HG02852 (cell line): ENCODE results near the gene PPIP5K2.
A peak's percentile ranks its signal among the peaks of the same experiment; 100 is the strongest.
"Not testable (repeated sequence)": the region's sequence is repeated elsewhere in the genome, so short reads cannot be mapped to it uniquely, and the experiment has no call there.

Experiments
- ATAC-seq: cut with Tn5 transposase; IDR thresholded peaks from one replicate; pipeline ENCODE4 v1.9.1; 2021; ENCODE audit warnings: mild to moderate bottlenecking, moderate library complexity; ENCODE audit not compliant: unreplicated experiment

The PPIP5K2 gene

DNA sequence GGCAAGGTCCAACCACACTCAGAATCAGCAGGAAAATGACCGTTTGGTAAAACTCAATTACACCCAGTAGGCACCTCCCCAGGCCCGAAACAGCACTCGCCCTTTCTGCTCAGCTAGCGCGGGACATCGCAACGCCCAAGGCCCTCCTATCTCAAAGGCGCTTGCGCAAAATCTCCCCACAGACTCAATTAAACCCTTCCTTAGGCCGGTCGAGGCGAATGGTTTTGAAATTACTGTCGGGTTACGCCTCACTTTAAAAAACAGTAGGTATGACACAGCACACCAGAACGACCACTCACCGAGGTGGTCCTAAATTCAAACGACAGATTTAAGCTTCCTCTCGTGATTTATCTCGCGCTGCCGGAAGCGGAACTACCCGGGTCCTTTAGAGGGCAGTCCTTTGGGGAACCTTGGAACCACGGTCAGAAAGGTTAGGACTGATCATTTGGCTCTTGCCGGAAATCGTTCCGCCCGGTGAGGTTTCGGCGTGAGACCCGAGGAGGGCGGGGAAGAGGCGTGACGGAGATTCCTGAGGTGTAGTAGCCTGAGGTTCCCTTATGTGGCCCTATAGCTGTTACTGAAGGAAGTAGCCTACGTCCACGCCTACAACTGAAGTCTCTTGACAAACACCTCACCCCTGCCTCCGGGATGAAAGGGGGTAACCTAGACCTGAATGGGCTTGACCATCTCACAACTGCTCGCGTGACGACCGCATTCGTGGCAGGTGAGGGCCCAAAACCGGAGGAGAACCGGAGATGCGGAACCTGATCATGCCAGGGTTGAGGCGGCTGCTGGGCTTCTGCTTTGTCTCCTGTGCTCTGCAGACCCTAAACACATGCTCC lies at the start of gene PPIP5K2, which contains the start of gene GIN1:
Gene PPIP5K2, plus strand, starts transcription at position 537 of the 842 bp plus-strand sequence. CDS start 9,289 bp downstream, outside the sequence.
Gene GIN1, minus strand, starts transcription at position 374 of the 842 bp plus-strand sequence. CDS start 11,431 bp downstream, outside the sequence.
- peak; percentile 91 for ATAC-seq

DNA sequence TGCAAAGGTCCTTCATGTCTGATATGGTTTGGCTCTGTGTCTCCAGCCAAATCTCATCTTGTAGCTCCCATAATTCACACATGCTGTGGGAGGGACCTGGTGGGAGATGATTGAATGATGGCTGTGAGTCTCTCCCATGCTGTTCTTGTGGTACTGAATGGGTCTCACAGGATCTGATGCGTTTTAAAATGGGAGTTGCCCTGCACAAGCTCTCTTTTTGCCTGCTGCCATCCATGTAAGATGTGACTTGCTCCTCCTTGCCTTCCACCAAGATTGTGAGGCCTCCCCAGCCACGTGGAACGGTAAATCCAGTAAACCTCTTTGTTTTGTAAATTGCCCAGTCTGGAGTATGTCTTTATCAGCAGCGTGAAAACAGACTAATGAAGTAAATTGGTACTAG lies 46.6 kb upstream of the PPIP5K2 start:
- ATAC-seq: not testable (repeated sequence)

DNA sequence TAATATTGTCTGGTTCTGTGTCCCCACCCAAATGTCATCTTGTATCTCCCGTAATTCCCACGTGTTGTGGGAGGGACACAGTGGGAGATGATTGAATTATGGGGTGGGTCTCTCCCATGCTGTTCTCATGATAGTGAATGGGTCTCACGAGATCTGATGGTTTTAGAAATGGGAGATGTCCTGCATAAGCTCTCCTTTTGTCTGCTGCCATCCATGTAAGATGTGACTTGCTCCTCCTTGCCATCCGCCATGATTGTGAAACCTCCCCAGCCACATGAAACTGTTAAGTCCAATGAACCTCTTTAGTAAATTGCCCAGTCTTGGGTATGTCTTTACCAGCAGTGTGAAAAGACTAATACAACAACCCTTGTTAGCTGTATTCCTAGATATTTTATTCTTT lies 44.7 kb upstream of the PPIP5K2 start:
- ATAC-seq: no peak

DNA sequence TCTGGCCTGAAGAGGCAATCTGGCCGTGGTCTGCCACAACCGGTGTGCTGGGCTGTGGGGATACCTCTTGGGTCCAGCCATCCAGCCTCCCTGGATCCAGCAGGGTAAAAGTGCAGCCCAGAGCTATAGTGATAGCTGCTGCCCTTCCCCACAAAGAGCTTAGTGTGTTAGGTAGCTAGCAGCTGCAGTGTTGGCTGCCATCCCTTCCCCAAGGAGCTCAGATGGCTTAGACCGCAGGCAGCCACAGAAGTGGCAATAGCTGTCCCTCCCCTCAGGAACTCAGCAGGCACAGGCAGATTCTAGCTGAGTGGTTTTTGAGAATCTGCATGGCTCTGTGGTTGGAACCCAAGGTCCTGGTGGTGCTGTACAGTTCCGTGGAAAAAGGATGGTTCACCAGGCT lies 40.3 kb upstream of the PPIP5K2 start:
- no peak for ATAC-seq

DNA sequence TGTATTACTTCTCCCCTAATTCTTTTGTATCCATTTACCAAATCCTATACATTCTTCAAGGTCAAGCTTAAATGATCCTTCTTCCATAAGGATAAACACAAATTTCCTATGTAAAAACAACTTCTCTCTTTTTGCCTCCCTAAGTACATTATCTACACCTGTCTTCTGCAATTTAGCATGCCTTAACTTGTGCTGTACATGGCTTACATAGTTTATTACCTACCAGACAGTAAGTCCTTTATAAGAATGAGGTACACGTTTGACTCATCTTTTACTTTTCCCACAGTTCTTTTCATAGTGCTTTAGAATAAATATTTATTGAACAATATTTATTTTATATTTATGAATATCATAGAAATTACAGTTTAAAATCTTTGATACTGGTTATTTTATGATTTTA lies 33.6 kb upstream of the PPIP5K2 start:
- ATAC-seq: no peak

DNA sequence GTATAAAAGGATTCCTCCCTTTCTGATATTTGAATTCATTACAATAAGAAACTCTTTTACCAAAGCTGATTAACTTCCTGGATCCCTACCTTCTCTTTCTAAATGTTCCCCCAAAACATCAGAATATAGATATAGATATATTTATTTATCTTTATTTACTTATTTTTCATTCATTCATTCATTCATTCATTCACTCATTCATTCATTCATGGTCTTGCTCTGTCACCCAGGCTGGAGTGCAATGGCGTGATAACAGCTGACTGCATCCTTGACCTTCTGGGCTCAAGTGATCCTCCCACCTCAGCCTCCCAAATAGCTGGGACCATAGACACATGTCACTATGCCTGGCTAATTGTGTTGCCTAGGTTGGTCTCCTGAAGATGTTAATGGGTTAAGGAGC lies 30.8 kb upstream of the PPIP5K2 start:
- ATAC-seq: no peak

DNA sequence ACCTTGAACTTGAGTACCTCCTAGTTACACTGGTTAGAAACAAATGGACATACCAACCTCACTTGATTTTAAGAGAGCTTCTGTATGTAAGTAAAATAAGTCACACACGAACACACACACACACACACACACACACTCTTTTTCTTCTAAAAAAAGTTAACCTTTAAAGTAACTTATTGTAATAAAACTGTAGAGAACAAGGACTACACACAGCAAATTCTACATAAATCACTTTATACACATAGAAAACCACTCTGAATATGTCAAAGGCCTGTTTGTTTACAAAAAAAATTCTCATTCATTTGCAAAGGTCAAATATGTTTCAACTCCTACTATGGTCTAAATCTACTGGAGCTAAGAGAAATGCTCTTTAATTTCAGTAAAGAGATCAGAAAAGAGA lies 29.3 kb upstream of the PPIP5K2 start:
- ATAC-seq: no peak

DNA sequence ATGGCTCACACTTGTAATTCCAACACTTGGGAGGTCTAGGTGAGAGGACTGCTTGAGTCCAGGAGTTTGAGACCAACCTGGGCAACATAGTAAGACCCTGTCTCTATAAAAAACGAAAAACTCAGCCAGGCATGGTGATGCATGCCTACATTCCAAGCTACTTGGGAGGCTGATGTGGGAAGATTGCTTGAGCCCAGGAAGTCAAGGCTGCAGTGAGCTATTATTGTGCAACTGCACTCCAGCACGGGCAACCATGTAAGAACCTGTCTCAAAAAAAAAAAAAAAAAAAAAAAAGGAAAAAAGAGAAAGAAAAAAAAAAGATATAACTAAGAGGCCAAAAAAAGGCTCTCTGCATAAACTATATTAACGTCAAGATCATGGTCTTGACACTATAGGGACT lies 27.4 kb upstream of the PPIP5K2 start:
- no peak for ATAC-seq

DNA sequence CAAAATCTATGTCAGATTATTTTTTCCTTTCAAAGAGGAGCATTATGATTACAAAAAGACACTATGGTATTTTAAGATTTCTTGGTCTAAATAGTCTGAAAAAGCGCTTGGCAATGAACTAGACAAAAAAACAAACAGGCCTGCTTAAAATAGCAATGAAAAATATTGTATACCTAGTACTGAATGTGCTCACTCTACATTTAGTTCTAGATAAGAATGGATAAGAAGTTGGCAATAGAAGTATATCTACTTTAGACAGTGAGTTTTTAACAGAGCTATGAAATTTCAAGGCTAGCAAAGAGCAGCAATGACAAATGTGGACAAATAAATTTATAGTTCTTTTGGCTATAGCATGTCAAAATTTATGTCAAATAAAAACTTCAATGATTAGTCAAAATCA lies 26.4 kb upstream of the PPIP5K2 start:
- no peak for ATAC-seq

DNA sequence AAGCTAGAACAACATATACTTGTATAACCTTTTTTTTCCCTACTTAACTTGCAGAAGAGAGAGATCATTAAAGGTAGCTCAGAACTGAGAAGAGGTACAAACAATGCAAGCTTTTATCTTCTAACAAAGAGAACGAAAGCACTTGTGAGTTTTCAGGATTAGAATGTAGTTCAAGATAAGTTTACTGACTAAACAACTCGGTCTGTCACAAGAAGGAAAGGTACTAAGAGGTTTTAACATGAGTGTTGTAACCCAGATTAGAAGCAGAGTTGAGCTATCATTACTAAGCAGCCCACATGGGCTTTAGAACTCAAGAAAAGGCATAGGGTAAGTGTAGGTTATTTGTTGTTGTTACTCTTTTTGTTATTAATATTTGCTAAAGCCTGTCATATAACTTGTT lies 25.4 kb upstream of the PPIP5K2 start:
- no peak for ATAC-seq

DNA sequence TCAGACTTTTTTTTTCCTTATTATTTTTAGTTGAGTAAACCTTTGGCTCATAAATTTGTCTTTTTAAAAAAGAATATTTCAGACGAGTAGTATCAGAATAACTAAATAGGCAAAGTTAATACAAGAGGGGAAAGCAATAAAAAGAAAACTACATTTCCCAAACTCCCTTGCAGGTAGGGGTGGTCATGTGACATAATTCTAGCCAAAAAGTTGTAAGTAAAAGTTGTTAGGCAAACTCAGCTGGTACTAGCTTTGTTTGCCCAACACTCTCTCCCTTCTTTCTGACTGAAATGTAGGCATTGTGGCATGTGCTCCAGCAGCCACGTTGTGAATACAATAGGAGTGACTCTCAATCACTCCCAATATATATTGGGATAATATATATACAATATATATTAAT lies 21.1 kb upstream of the PPIP5K2 start:
- ATAC-seq: no peak

DNA sequence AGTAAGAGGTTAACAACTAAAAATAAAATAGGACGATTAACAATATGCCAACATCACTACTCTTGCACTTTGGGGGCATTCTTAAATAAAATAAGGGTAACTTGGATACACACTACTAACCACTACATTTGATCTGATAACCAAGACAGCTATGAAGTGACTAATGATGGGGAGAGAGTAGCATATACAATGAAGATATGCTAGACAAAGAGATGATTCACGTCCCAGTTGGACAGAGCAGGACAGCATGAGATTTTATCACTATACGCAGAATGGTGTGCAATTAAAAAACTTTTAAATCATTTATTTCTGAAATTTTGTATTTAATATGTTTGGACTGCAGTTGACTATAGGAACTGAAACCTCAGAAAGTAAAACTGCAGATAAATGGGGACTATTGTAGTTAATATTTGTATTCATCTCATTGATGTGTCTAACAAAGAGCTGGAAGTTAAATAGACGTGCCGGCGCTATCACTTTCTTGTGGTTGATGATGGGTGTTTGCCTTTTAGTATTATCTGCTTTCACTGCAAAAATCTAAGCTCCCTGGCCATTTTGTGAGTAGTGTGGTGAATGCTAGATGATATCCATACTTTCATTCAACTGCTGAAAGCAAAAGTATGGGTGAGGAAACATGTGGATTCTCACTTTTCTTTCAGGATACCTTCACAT lies 18.9 kb upstream of the PPIP5K2 start:
- ATAC-seq: no peak

DNA sequence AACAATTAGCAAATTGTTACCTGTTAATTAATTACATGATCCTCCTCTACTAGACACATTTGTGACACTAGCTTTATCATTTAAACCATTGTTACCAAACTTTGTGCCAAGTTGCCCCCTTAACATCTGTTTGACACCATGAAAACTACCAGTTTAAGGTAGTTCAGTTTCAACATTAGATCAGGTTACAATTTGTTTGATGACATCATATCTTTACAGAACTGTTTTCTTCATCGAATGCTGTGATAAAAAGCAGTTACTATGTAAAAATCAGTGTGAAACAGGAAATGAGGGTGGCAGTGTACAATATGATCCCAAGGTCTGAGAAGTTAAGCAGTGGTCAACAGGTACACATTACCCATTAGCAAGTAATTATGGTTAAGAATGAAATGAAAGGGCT lies 17.9 kb upstream of the PPIP5K2 start:
- no peak for ATAC-seq

DNA sequence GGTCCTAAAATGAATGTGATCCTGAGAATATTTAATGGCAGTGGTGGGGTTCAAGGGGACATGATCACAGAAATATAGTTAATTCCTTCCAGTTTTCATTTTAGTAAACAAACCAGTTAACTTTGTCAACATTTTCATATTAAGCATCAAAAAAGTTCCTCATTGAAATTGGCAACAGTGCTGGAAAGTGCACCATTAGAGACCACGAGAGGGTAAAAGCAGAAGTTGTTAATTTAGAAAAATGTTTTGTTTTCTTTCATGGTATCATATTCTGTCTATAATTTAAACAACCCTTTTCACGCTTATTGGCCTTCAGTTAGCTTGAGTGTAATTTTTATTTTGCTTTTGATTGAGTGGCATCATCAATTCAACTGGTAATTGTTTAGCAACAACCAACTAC lies 12.0 kb upstream of the PPIP5K2 start:
- ATAC-seq: no peak

DNA sequence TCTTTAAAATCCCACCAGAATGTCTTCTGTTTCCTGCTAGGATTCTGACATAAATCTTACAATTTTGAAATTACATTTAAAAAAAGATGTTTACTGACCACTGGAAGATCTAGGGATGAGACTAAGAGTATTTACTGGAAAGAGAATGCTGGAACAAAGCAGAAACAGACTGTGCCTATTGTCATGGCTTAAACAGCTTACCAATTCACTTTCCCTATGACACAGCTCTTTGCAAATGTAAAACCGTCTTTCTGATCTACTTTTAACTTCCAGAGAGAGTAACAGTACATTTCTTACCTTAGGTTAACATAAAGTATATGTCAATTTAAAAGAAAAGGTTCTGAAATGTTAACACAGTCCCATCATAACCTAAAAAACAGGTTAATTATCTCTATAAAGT lies 10.8 kb upstream of the PPIP5K2 start:
- ATAC-seq: no peak

DNA sequence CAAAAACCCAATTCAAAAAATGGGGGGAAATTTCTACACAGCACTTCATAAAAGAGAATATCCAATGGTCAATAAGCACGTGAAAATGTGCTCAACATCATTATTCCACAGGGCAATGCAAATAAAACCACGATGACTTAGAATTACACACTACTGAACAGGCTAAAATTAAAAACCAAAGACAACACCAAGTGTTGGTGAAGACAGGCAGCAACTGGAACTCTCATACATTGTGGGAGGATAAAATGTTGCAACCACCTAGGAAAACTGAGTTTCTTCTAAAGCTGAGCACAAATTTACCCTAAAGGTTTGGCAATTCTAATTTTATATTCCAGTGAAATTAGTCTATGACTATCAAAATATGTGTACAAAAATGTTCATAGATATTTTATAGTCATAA lies 9.7 kb upstream of the PPIP5K2 start:
- no peak for ATAC-seq

DNA sequence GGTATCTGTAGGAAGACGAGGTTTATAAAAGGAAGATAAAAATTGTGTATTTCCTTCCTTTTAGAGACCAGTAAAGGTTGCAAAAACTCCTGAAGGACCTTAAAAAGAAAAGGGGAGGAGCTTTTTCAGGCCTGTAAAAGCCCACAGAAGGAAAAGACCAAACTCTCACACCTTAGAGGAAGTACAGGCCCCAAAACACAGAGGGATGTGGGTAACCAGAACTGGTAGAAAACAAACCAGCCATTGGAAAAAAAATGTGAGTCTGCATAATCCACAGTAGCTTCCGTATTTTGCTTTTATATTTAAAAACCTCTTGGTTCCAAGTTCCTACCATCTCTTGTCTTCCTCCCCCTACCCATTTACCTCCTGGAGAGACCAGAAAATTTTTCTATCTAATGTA lies 8.6 kb upstream of the PPIP5K2 start:
- ATAC-seq: no peak

DNA sequence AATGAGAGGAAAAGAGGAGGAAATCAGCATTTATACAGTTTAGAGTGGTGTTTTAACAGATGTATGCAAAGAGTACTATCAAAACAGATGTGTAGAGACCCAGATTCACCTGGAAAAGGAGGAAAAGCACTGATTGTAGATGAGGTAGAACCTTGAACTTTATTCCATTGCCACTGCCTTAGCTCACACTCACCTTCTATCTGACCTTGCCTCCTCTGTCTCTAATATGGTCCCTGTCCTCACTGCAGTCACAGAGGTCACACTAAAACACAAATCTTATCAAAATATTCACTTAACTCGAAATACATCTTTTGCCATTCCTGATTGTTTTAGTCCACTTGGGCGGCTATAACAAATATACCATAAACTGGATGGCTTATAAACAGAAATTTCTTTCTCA lies 7.2 kb upstream of the PPIP5K2 start:
- ATAC-seq: no peak

DNA sequence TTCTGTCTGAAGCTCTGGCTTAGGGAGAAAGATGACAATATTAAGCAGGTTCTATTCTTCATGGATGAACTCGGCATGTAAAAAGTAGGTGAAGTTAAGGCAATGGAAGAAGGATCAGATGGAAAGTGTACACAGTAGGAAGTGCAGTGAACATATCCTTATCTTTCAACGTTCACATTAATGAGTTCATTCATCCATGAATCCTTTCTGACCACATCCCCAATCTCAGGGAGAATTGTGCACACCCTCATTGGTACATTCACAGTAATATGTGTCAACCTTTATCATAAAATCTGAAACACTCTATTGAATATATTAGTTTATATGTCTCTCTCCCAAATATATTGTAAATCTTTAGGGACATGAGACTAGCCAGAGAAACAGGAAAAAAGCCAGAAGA lies 5.7 kb upstream of the PPIP5K2 start:
- ATAC-seq: no peak

DNA sequence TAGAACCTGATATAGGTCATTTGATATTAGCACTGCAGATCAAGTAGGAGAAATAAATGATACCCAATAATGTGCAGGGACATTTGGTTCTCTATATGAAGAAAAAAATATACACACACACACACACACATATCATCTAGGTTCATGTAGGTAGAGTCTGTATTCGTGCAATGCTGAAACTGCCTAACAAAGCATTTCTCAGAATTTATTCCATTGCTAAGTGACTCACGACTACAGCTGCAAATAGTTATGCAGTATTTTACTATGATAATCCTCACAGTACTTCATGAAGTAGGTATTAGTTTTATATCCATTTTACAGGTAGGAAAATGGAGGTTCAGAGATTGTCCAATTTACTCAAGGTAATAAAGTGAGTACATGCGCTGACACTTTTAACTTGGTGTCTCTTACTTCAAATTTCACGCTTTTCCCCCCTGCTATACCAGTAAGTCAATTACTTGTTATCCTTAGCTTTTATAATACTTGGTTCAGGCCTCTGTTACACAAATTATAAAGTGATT lies 2.6 kb upstream of the PPIP5K2 start:
- ATAC-seq: no peak

DNA sequence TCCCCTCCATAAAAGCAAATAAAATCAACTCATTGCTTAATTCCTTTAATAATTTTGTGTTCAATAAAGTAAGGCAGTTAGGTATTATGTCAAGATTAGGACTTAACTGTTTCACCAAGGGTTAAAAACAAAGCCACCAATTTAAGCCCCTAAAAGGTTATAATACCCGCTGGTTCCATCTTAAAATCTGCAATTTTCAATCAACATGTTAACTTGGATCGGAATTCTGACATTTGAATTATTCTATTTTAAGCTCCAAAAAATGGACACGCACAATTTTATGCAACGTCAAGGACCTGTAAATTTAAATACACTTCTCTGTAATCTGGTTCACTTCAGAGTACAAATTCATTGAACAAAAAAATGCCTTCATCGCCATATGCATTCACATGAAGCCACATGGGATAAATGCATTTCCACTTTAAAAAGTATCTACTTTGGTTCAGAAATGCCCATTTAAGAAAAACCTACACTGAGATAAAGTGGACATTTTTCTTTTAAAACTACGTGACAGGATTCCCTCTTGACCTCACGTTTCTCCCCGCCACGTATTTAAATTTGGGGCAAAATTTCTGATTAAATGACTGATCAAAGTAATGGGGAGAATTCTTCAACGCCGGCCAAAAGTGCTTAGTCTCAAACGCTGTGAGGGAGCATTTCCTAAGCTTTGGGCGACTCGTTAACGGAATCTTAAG lies 884 bp upstream of the PPIP5K2 start:
- ATAC-seq: no peak
